NT2/D1 (cell line): Measurements from ENCODE around the gene LIPC.

Experiments used
- YY1 ChIP-seq: IDR thresholded peaks from 2 replicates; pipeline ENCODE4 v1.6.1; 2011; ENCODE audit not compliant: insufficient read length, insufficient read depth
- ZNF274 ChIP-seq: IDR thresholded peaks from 2 replicates; pipeline ENCODE4 v1.6.1; 2011; ENCODE audit warnings: mild to moderate bottlenecking, low read depth, low read length

- no peak for TF ChIP-seq YY1
- no peak for TF ChIP-seq ZNF274
Measured at GRCh38 chr15:58418135-58418534, 13.7 kb upstream of the LIPC start.
